Erythroblast (primary cell): ENCODE results near the gene CFAP221.

Source experiments
- GATA1 ChIP-seq: IDR thresholded peaks from 2 replicates; pipeline ENCODE4 v1.6.1; 2011; ENCODE audit warnings: low read depth, mild to moderate bottlenecking, control low read depth, low read length, moderate library complexity
- POLR2A ChIP-seq: IDR thresholded peaks from 2 replicates; pipeline ENCODE4 v1.6.1; 2011; ENCODE audit warnings: mild to moderate bottlenecking, low read length

GRCh38 chr2:119683713-119684443, 139.6 kb downstream of the CFAP221 start:
- TF ChIP-seq POLR2A (no peak), GATA1 (no peak)
